ENCODE data around the gene IDE. TPM values are rescaled to one million over a fixed set of nuclear protein-coding genes. Genes with fewer than 3 reads are reported as not detected.

IDE gene
- total RNA-seq, 2 experiments from 2014 or later: 30.1 to 33.2 TPM

- intact Hi-C loops (cut with micrococcal nuclease): no loop called here
Observed at GRCh38 chr10:92595505-92595904, 21.6 kb upstream of the IDE start.

GRCh38 chr10:92593619-92594588 lies 20.0 kb upstream of the IDE start:
- Mint-ChIP-seq H3K9me3 (no peaks in the 10 kb centered on the region), H3K4me1 (ENCODE audit: low read depth) (peaks cover 23% of the 10 kb centered on the region), H3K36me3 (ENCODE audit: low read depth) (peaks cover 14% of the 10 kb centered on the region), H3K27me3 (peaks cover 4% of the 10 kb centered on the region), H3K27ac (peak overlapping the region; percentile 98), H3K4me3 (peak overlapping the region; percentile 95)
- POLR2A ChIA-PET: interaction anchor here (0.8 to 1.6 kb wide), 2 partner anchors 12 kb away, joined by 3 read pairs; no protein-coding TSS in a partner anchor
- ATAC-seq: no peak
- CTCF ChIA-PET: no interaction called here
- no peak for DNase-seq
- no peak for TF ChIP-seq CTCF (IDR thresholded peaks at IDR 0.05)
- intact Hi-C loops (cut with micrococcal nuclease): loop anchor here (5.0 kb wide), 1 partner anchor 77 kb away; no protein-coding TSS in a partner anchor

More at GRCh38 chr10:92595505-92595904, 21.6 kb upstream of the IDE start:
- Mint-ChIP-seq H3K4me3 (peak overlapping the region; percentile 58), H3K27ac (no peak overlapping the region), H3K4me1 (ENCODE audit: low read depth) (peaks cover 21% of the 10 kb centered on the region), H3K36me3 (ENCODE audit: low read depth) (peaks cover 14% of the 10 kb centered on the region), H3K9me3 (no peaks in the 10 kb centered on the region), H3K27me3 (peaks cover 4% of the 10 kb centered on the region)
- ChIA-PET CTCF (interaction anchor here (0.6 kb wide), 1 partner anchor 290 kb away, joined by 3 read pairs; no protein-coding TSS in a partner anchor), POLR2A (interaction anchor here (0.6 kb wide), 1 partner anchor 34 kb away, joined by 3 read pairs; no protein-coding TSS in a partner anchor)
- ATAC-seq (no peak), DNase-seq (no peak)
- TF ChIP-seq CTCF (IDR thresholded peaks at IDR 0.05): no peak

- intact Hi-C loops (cut with micrococcal nuclease): loop anchor here (5.0 kb wide), 1 partner anchor 76 kb away; no protein-coding TSS in a partner anchor
- H3K4me1 Mint-ChIP-seq (ENCODE audit: low read depth): peaks cover 23% of the 10 kb centered on the region
Observed at GRCh38 chr10:92592761-92593618, 19.1 kb upstream of the IDE start, which contains the start of gene KIF11. TSS of gene KIF11 (plus strand) at chr10:92593130. CDS start at chr10:92593376, 246 bp downstream.

More at GRCh38 chr10:92592761-92593618, 19.1 kb upstream of the IDE start, which contains the start of gene KIF11:
- Mint-ChIP-seq H3K27me3 (peaks cover 4% of the 10 kb centered on the region), H3K9me3 (no peaks in the 10 kb centered on the region), H3K27ac (peak within 1 kb of the TSS; percentile 98), H3K4me3 (peak within 1 kb of the TSS; percentile 95), H3K36me3 (ENCODE audit: low read depth) (peaks cover 10% of the 10 kb centered on the region)
- DNase-seq (peak; percentile 100), ATAC-seq (peak; percentile 86)
- ChIA-PET POLR2A (interaction anchor here (0.7 to 1.6 kb wide), 7 partner anchors 8 to 669 kb away, joined by 3 to 11 read pairs (median 3); partner anchors contain the start of genes BTAF1 and IDE), CTCF (interaction anchor here (0.9 kb wide), 1 partner anchor 19 kb away, joined by 4 read pairs; the partner anchor contains the start of gene IDE)
- TF ChIP-seq CTCF (IDR thresholded peaks at IDR 0.05): no peak

All from activated CD8-positive, alpha-beta T cell treated with anti-CD3 and anti-CD28 coated beads for 36 hours (primary cell).